Ovary (tissue), 3 donors: ENCODE measurements around the gene STOML2.
A peak's percentile ranks its signal among the peaks of the same experiment; 100 is the strongest.

Source experiments
- CTCF ChIP-seq, 3 donors: fragments of 450-650 bp in 2 of 3; fragments of 200-600 bp in 1 of 3; IDR thresholded peaks; one replicate each; pipeline versions ENCODE4 v1.5.1 to v1.8.0; 2016 to 2022; ENCODE audit warnings: antibody characterized with exemption in 3 of 3, mild to moderate bottlenecking in 1 of 3
- EP300 ChIP-seq: sonication (generic); formaldehyde crosslinking; IDR thresholded peaks from one replicate; pipeline ENCODE4 v1.6.1; 2017; ENCODE audit warnings: antibody characterized with exemption
- POLR2A ChIP-seq: fragments of 450-650 bp; IDR thresholded peaks from one replicate; pipeline ENCODE4 v1.6.1; 2017; ENCODE audit warnings: antibody characterized with exemption, mild to moderate bottlenecking, moderate library complexity
- donor health status: DM: no; HTN: no; CAD: no.

GRCh38 chr9:35116898-35117551 lies 14.1 kb upstream of the STOML2 start:
- TF ChIP-seq CTCF (IDR thresholded peaks at IDR 0.05) (peak; percentile 81 to 94 (median 83)), EP300 (no peak), POLR2A (no peak)
